GM18858 (cell line): ENCODE data around the gene GIT2.
"Not testable (repeated sequence)": the region's sequence is repeated elsewhere in the genome, so short reads cannot be mapped to it uniquely, and the experiment has no call there.

ENCODE experiments used
- ATAC-seq: cut with Tn5 transposase; IDR thresholded peaks from one replicate; pipeline ENCODE4 v1.9.1; 2021; ENCODE audit not compliant: unreplicated experiment

The GIT2 gene

DNA sequence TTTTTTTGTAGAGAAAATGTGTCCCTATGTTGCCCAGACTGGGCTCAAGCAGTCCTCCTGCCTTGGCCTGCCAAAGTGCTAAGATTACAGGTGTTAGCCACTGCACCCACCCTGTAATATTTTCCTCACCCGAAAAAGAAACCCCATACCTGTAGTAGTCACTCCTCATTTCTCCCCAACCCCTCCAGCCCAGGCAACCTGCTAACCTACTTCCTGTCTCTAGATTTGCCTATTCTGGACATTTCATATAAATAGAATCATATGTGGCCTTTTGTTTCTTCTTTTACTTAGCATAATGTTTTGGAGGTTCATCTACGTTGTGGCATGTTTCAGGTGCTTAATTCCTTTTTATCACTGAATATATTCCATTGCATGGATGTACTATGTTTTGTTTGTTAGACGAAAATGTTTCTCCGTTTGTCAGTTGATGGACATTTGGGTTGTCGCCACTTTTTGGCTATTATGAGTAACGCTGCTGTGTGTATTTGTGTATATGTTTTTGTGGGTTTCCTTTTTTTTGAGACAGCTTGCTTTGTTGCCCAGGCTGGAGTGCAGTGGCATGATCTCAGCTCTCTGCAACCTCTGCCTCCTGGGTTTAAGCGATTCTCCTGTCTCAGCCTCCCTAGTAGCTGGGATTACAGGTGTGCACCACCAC, 9.3 kb upstream of the GIT2 start:
- no peak for ATAC-seq

DNA sequence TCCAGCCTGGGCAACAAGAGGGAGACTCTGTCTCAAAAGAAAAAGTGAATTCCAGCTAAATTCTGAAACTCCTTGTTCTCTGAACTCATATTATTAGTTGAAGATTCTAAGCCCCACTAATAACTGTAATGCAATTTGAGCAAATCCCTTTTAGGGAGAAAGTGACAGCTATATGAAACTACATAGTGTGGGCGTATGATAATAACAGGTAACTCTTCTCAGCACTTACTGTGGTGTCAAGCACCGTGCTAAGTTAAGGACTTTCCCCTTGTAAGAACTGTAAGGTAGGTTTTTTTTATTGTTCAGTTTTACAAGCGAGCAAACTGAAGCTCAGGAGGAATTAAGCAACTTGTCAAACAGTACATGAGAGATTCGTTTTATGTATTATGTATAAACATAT, 8.4 kb upstream of the GIT2 start:
- peak; percentile 57 for ATAC-seq

DNA sequence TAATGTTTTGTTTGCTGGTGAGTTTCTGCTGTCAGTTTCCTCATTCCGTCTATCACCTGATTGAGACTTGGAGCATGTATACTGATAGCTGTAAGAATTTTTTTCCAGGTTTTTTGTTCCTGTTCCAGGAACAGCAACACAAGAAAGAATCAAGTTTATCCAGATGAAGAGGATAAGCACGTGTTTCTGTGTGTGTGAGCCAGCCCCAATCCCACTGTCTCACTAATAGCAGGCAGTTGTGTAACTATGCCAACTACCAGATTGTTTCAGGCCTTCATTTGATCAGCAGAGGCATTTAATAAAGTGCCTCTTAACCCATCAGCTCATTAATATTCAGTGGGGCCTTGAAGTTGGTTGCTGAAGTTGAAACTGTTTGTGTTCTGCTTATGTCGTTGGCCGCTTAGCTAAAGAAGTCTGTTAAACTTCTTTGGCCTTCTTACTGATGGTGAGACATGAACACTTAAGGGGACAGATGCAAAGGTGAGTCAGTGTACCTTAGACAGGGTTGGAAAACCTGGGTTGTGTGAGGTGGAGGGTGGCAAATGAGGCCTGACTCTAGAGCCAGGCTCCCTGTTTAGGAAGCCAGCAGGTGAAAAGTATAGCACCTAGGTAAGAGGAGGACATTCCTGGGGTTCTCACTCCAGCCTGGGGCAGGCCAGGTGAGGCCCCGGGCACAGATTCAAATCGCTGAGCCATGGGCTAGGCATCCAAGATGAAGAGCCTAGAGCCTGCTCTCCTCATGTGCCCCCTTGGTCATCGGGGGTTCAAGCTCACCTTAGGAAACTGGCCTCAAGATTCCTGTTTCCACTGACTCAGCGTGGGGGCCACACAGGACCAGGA, 6.7 kb upstream of the GIT2 start:
- no peak for ATAC-seq

DNA sequence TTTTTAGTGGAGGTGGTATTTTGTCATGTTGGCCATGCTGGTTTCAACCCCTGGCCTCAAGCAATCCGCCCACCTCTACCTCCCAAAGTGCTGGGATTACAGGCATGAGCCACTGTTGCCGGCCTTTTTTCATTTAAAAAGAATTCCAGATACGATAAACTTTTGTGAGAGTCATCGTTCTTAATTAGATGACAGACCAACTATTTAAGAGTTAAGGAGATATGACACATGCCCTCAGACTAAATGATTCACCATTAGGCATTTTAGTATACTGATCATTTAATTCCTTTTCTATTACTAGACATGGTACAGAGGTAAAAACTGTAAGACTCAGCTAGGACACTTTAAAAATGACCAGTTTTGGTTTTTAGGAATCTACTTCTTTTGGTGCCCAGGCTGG, 5.4 kb upstream of the GIT2 start:
- no peak for ATAC-seq

DNA sequence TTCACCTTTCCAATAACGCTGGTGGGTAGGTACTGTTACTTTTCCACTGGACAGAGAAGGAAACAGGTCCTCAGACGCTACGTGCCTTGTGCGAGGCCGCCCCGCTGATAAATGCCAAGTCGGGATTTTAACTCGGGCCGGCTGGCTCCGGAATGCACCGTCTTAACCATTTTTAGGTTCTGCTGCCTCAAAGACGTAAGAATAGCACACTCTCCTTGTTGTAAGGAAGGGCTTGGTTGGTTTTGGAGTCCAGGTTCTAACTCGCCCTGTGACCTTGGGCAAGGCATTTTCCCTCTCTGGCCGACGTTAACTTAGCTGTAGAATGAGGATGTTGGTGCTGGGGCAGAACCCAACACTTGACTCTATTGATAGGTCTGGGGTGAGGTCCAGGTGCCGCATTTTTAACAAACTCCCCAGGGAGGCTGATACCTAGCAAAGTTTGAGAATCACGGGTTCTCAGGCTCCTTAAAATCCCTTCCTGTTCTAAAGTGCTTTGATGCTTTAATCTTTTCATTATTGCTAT, 3.9 kb upstream of the GIT2 start:
- no peak for ATAC-seq

DNA sequence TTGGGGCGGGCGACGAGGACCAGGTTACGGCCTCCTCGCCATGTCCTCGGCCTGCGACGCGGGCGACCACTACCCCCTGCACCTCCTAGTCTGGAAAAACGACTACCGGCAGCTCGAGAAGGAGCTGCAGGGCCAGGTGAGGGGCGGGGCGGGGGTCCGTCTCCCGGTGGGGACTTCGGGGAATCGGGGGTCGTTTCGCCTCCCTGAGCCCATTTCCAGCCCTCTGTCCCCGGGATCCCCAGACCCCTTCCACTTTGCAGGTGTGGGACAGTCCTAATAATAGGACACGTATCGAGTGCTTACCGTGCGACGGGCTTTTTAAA, 3.4 kb upstream of the GIT2 start:
- no peak for ATAC-seq

DNA sequence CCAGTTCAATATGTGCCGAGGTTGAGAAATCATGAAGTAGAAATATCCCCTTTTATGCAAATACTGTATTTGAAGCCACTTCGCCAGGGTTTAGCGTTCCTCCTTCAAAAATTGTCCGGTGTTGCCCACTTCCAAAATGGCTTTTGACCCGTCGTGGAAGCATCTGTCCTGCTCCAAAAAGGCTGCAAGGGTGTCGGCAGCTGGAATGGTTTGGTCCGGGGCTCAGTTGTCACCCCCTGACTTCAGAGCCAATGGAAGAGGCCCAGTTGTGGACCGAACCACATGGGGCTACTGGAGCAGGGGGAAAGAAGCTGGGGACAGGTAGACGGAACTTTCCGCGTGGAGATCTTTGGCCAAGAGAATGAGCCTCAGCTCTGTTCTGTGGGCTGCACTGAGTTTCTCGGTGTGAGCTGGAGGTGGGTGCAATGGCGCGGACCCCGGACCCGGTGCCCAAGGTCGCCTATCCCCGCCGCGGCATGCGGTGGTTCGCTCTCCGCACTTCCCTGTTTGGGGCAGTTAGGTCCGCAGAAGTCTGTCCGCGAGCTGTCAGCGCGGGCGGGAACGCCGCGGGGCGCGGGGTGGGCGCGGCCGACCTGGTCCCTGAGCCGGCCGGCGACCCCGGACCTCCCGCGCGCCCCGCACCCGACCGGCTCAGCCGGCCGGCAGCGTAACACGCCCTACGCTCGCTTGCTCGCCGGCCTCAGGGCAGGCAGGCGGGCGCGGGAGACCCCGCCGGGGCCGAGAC, 2.9 kb upstream of the GIT2 start, which contains the start of gene ANKRD13A:
TSS of gene ANKRD13A (plus strand) at position 527 of the 745 bp plus-strand sequence. CDS start 259 bp downstream, outside the sequence.
- ATAC-seq = no peak

DNA sequence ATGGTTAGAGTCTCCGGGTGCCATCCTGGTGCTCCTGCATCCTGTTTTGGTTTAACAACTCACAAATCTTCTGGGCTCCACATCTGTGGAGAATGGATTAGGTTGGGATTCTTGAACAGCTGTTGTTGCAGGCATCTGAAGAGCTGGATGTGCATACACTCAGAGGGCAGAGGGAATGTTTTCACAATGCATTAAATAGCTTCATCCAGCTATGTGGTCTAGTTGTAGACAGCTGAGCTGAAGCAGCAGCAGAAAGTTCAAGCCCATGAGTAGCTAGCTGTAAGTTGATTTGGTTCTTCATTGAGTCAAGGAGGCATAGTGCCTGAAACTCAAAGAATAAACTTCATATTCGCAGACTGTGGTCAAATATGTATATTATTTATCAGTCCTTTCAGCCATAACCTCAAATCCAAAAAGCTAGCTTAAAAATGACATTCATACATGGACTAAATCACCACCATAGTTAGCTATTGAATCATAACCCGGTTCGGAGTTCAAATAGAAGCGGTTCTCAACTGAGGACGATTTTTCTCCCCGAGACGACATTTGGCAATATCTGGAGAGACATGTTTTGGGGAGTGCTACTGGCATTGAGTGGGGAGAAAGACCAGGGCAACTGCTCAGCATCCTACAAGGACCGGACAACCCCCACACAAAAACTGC, 2.2 kb upstream of the GIT2 start:
- no peak for ATAC-seq

DNA sequence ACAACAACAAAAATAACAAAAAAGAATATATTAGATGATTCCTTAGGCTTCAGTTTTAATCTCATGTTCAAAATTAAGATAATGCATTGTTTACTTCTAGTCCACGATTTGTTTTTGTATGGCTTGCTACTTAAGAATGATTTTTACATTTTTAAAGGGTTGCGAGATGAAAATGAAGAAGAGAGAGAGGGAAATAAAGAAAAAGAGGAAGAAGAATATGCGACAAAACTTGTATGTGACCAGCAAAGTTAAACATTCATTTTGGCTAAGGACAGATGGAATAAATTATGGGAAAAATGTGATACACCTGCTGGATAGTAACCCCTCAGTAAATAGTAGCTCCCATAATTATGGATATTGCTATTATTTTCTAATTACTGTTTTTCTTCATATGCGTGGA, 1.2 kb upstream of the GIT2 start:
- ATAC-seq = no peak

DNA sequence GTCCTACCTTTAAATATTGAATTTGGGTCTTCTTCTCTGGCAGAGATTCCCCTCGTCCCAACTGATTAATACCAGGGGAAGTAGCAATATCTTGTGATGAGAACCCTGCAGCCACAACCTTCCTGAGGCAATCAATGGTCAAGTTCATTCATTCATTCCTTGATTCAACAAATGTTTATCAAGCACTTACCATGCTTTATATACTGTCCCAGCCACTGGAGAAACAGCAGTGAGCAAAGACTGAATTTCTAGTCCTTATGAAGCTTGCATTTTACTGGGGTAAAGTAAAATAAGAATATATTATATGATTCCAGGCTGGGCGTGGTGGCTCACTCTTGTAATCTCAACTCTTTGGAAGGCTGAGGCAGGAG, 300 bp upstream of the GIT2 start:
- ATAC-seq = no peak

DNA sequence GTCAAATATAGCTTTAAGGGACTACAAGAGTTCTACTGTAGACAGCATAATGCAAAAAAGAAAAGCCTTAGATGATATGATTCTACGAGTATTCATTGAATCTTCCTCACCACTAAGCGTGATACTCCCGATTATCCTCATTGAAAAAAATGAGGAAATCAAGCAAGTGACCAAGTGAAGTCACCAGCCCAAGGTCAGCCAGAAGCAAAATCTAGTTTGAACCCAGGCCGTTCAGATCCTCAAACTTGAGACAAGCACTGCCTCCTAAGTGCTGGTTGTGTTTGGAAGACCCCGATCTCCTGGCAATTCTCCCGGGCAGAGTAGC, 845 bp downstream of the GIT2 start:
- ATAC-seq = no peak

DNA sequence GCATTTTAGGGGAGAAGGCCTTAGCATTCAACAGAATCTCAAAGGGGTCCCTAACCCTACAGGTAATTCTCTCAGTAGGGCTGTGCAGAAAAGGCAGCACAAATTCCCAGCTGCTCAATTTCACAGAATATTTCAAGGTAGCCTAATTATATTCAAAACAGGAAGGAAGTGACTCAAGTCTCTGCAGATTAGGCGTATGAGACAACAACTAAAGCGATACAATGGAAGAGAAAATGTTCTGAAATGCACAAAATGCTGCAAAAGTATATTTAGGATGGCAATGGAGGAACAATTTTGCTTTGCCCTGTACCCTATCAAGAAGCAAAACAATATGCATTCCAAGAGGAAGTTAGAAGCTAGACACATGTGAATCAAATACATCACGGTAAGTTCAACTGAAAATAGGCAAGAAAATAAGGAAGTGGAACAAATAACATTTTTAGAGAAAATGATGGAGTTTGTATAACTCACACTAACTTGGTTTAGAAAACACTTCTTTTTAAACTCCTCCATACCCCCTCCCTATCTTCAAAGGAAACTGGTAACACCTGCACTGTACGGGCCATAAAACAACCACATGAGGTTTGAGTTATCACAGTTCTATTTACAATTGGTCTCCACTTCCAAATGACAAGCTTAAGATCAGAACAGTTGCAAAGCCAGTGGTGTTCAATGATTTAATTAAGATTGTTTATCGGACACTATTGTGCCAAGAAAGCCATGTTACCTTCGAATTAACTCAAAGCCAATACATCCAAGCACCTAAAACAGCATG, 1.6 kb downstream of the GIT2 start:
- ATAC-seq = no peak

DNA sequence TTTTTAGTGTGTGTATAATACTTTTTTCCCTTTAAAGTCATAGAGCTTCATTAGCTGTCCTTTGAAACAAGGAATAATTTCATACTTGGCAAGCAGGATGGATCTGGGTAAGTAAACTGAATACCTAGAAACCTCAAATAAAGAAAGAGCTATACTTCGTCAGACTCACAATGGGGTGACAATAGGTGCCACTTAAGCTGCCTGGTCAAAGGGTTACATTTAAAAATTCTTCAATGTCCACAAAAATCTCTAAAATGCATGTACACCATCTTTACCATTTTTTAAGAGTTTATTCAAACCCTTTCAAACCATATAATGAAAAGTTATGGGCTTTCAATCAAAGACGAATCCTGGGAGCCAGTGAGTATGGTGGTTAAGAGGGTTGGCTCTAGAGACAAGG, 3.1 kb downstream of the GIT2 start:
- ATAC-seq = no peak

DNA sequence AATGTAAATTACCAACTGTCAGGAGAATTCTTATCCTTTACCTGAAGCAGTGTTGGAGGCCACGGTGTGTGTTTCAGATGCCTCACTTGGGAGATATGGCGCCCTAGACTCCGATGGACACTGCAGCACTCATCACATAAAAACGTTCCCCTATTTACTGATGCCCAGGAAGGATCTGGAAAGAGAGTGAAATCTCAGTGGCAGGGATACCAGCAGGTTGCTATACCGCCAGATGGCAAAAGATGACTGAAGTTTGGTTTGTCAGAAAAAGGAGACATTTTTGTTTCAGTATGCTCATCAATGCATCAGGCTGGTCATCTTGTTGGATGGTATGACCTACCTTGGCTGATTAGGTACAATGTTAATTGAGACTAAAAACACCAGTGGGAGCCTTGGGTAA, 4.6 kb downstream of the GIT2 start:
- no peak for ATAC-seq

DNA sequence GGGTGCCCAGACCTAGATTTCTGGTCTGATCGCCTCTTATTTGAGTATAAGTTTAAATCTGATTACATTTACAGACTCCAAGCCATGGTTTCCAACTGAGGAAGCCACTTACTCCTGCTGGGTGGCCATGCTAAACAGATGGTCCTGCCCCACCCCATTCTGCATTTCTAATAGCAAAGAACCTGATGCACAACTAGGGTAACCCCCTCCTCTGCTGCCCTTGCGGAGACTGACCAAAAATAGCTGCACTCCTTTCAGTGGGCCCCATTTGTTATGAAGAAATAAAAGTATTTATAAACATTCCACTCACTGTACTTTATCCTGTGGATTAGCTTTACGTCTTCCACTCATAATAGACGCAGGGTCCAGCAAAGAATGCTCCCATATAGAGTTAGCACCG, 6.8 kb downstream of the GIT2 start:
- no peak for ATAC-seq

DNA sequence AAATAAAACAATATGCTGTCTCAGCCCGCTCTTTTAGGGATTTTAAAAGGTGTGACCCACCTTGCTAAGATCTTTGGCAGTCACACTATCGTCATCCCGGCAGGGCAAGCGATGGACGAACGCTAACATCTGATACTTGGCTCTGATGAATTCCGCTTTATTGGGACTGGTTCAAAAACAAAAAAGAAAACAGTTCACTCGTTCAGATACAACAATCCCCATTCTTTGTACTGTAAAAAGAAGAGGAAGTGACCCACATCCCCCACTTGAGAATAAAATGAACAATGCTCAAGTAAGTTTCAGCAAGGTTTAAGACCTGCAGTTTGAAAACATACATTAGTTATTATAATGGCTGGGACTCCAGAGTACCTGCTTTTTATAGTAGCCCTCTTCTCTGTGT, 7.3 kb downstream of the GIT2 start:
- no peak for ATAC-seq

DNA sequence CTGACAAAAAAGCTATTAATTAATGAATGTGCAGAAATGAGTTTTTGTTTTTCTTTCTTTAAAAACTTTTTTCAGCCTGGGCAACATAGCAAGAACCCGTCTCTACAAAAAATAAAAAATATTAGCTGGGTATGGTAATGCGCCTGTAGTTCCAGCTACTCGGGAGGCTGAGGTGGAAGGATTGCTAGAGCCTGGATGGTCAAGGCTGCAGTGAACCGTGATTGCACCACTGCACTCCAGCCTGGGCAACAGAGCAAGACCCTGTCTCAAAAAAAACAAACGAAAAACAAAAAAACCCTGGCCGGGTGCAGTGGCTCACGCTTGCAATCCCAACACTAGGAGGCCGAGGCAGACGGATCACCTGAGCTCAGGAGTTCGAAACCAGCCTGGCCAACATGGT, 7.9 kb downstream of the GIT2 start:
- ATAC-seq = no peak

DNA sequence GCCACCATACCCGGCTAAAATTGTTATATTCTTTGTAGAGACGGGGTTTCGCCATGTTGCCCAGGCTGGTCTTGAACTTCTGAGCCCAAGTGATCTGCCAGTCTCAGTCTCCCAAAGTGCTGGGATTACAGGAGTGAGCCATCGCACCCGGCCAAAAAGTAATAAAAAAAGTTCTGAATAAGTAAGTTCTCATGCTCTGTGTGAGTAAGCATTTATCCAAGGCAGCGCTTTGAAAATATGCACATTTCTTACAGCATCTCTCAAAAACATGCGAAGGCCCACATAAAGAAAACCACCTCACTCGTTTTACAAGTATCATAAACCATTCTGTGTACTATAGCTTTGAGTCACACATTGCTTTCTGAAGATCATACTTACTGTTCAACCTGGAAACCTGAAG, 8.6 kb downstream of the GIT2 start:
- ATAC-seq = no peak

DNA sequence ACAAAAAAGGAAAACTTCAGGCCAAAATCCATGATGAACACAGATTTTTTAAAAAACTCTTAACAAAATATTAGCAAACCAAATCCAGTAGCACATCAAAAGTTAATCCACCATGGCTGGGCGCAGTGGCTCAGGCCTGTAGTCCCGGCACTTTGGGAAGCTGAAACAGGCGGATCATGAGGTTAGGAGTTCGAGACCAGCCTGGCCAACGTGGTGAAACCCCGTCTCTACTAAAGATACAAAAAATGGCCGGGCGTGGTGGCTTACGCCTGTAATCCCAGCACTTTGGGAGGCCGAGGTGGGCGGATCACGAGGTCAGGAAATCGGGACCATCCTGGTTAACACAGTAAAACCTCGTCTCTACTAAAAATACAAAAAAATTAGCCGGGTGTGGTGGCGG, 9.9 kb downstream of the GIT2 start:
- ATAC-seq = not testable (repeated sequence)

DNA sequence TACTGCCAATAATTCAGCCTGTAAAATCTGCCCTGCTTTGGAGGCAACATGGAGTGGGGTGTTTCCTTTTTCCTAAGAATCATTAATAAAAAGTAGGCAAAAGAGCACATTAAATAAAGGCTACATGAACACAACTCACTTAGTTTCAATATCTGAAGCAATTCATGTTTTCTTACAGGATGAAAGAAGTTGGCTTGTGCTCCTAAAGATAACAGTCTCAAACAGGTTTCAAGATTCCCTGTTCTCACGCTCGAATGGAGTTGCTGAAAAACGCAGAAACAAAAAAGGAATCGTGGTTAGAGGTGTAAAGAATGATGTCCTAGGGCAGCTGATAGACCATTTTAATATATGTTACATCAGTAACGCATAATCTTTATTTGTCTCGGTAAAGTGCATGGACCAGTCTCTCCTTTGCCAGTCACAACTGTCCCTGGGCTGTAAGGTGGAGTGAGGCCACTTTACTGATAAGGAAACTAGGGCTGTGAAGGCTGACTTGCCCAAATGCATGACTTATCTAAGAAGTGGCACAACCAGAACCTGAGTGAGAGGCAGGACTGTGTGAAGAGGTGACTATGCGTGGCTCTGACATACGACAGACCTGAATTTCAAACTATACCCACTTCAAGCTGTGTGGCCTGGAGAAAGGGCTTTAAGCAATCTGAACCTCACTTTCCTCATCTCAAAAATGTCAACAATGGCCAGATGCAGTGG, 12.6 kb downstream of the GIT2 start:
- no peak for ATAC-seq
